ENCODE results near the gene BCL2.

BCL2 gene

GRCh38 chr18:63284827-63285733 is 34.5 kb downstream of the BCL2 start:
- DNase-seq = no peak

- no peak for DNase-seq
Measured at GRCh38 chr18:63284173-63284799, 35.3 kb downstream of the BCL2 start.

GRCh38 chr18:63283305-63284094 is 36.1 kb downstream of the BCL2 start:
- DNase-seq = no peak

GRCh38 chr18:63282793-63283192 is 36.8 kb downstream of the BCL2 start:
- no peak for DNase-seq

GRCh38 chr18:63273222-63273927 is 46.2 kb downstream of the BCL2 start:
- no peak for DNase-seq

GRCh38 chr18:63272638-63273037 is 46.9 kb downstream of the BCL2 start:
- DNase-seq = no peak

- peak; percentile 47 for DNase-seq
Measured at GRCh38 chr18:63271881-63272299, 47.7 kb downstream of the BCL2 start.

GRCh38 chr18:63271148-63271547 is 48.4 kb downstream of the BCL2 start:
- DNase-seq = no peak

GRCh38 chr18:63267975-63268721 is 51.4 kb downstream of the BCL2 start:
- DNase-seq = peak; percentile 67

- peak; percentile 38 for DNase-seq
Measured at GRCh38 chr18:63266888-63267790, 52.4 kb downstream of the BCL2 start.

GRCh38 chr18:63265326-63265725 is 54.2 kb downstream of the BCL2 start:
- DNase-seq = no peak

- no peak for DNase-seq
Measured at GRCh38 chr18:63264871-63265270, 54.7 kb downstream of the BCL2 start.

- no peak for DNase-seq
Measured at GRCh38 chr18:63263444-63263843, 56.1 kb downstream of the BCL2 start.

GRCh38 chr18:63262369-63263335 is 56.9 kb downstream of the BCL2 start:
- no peak for DNase-seq

- DNase-seq = no peak
Measured at GRCh38 chr18:63261029-63261428, 58.5 kb downstream of the BCL2 start.

GRCh38 chr18:63260380-63260754 is 59.2 kb downstream of the BCL2 start:
- DNase-seq = no peak

- DNase-seq = peak; percentile 44
Measured at GRCh38 chr18:63259567-63260379, 59.8 kb downstream of the BCL2 start.

- DNase-seq = no peak
Measured at GRCh38 chr18:63258749-63259566, 60.6 kb downstream of the BCL2 start.

Data from eye (tissue), 1 donor.